Liver (tissue), 9 donors: Measurements from ENCODE around the gene THOP1. TPM values are rescaled to one million over a fixed set of nuclear protein-coding genes. Genes with fewer than 3 reads are reported as not detected.

Source experiments
- DNase-seq: peaks from one replicate; pipeline ENCODE4 v3.0.0-alpha.2; 2017; ENCODE audit warnings: low spot score
- H3K27ac ChIP-seq, 2 donors: one replicate each; pipeline ENCODE4 v1.7.0; 2013; ENCODE audit warnings: inconsistent platforms in 2 of 2, low read length in 2 of 2, control low read depth in 1 of 2, low read depth in 1 of 2, mild to moderate bottlenecking in 1 of 2
- H3K27me3 ChIP-seq, 4 donors: one replicate each; pipeline versions ENCODE4 v1.6.1 to v1.7.0; 2013; ENCODE audit warnings: low read length in 3 of 4, inconsistent platforms in 1 of 4, mild to moderate bottlenecking in 1 of 4, moderate library complexity in 1 of 4; ENCODE audit not compliant: control insufficient read depth in 4 of 4, insufficient read depth in 4 of 4
- H3K36me3 ChIP-seq, 4 donors: one replicate each; pipeline versions ENCODE4 v1.6.1 to v1.7.0; 2013; ENCODE audit warnings: low read length in 3 of 4, mild to moderate bottlenecking in 3 of 4, low read depth in 1 of 4, moderate library complexity in 1 of 4; ENCODE audit not compliant: control insufficient read depth in 4 of 4, insufficient read depth in 3 of 4
- H3K4me1 ChIP-seq, 4 donors: one replicate each; pipeline versions ENCODE4 v1.6.1 to v1.7.0; 2013; ENCODE audit warnings: low read length in 3 of 4, mild to moderate bottlenecking in 3 of 4, moderate library complexity in 1 of 4; ENCODE audit not compliant: control insufficient read depth in 4 of 4, insufficient read depth in 4 of 4
- H3K4me3 ChIP-seq, 3 donors: one replicate each; pipeline versions ENCODE4 v1.6.1 to v1.7.0; 2013; ENCODE audit warnings: low read length in 3 of 3, control low read depth in 1 of 3, low read depth in 1 of 3, mild to moderate bottlenecking in 1 of 3
- H3K9ac ChIP-seq, 2 donors: one replicate each; pipeline ENCODE4 v1.7.0; 2013; ENCODE audit warnings: low read length in 2 of 2, mild to moderate bottlenecking in 2 of 2, moderate library complexity in 2 of 2, control low read depth in 1 of 2, low read depth in 1 of 2
- H3K9me3 ChIP-seq, 4 donors: one replicate each; pipeline versions ENCODE4 v1.6.1 to v1.7.0; 2013; ENCODE audit warnings: low read length in 3 of 4; ENCODE audit not compliant: control insufficient read depth in 4 of 4
- CTCF ChIP-seq: fragments of 150-350 bp; IDR thresholded peaks from 2 replicates; pipeline ENCODE4 v1.5.1; 2017; ENCODE audit warnings: improper control_type of control experiment, low read depth, low read length; ENCODE audit not compliant: missing input control
- EGR1 ChIP-seq, 2 donors: IDR thresholded peaks; 2 replicates each; pipeline ENCODE4 v1.6.1; 2016 to 2018; ENCODE audit warnings: antibody characterized with exemption in 2 of 2, low read depth in 2 of 2
- FOXA1 ChIP-seq: IDR thresholded peaks from 2 replicates; pipeline ENCODE4 v1.6.1; 2016; ENCODE audit warnings: antibody characterized with exemption
- FOXA2 ChIP-seq: IDR thresholded peaks from 2 replicates; pipeline ENCODE4 v1.6.1; 2016; ENCODE audit warnings: antibody characterized with exemption
- GABPA ChIP-seq, 2 donors: IDR thresholded peaks in 1 of 2; conservative IDR thresholded peaks in 1 of 2; 2 replicates each; pipeline ENCODE4 v1.6.1; 2016; ENCODE audit warnings: antibody characterized with exemption in 2 of 2, mild to moderate bottlenecking in 1 of 2, moderate library complexity in 1 of 2
- HNF4A ChIP-seq, 2 donors: conservative IDR thresholded peaks; 2 replicates each; pipeline ENCODE4 v1.6.1; 2016; ENCODE audit warnings: antibody characterized with exemption in 2 of 2, mild to moderate bottlenecking in 2 of 2
- HNF4G ChIP-seq: IDR thresholded peaks from 2 replicates; pipeline ENCODE4 v1.6.1; 2016; ENCODE audit warnings: antibody characterized with exemption
- JUND ChIP-seq, 2 donors: IDR thresholded peaks; 2 replicates each; pipeline ENCODE4 v1.6.1; 2016; ENCODE audit warnings: antibody characterized with exemption in 2 of 2
- MAX ChIP-seq: IDR thresholded peaks from 2 replicates; pipeline ENCODE4 v1.6.1; 2016; ENCODE audit warnings: antibody characterized with exemption
- NR2F2 ChIP-seq: IDR thresholded peaks from 2 replicates; pipeline ENCODE4 v1.6.1; 2016; ENCODE audit warnings: antibody characterized with exemption
- RAD21 ChIP-seq, 2 donors: IDR thresholded peaks; 2 replicates each; pipeline ENCODE4 v1.6.1; 2016; ENCODE audit warnings: antibody characterized with exemption in 2 of 2, mild to moderate bottlenecking in 2 of 2
- RXRA ChIP-seq, 2 donors: IDR thresholded peaks; 2 replicates each; pipeline ENCODE4 v1.6.1; 2017 to 2018; ENCODE audit warnings: antibody characterized with exemption in 2 of 2, mild to moderate bottlenecking in 1 of 2
- TAF1 ChIP-seq: conservative IDR thresholded peaks from 2 replicates; pipeline ENCODE4 v1.6.1; 2016; ENCODE audit warnings: antibody characterized with exemption, mild to moderate bottlenecking
- YY1 ChIP-seq: IDR thresholded peaks from 2 replicates; pipeline ENCODE4 v1.6.1; 2016; ENCODE audit warnings: antibody characterized with exemption, mild to moderate bottlenecking
- WGBS: extraction: QIAGEN DNeasy Blood & Tissue Kit; methylation state at CpG from one replicate; pipeline ENCODE4 v1.1.7; 2013; 5-methylcytosine and 5-hydroxymethylcytosine counted together
- polyA plus RNA-seq, 2 donors: library from polyadenylated mRNA; stranded (reverse) in 1 of 2; unstranded in 1 of 2; fragments of 200-250 nt in 1 of 2; fragments of >200 nt in 1 of 2; fragmentation: Nextera tagmentation in 1 of 2; extraction: Ambion mirVana in 1 of 2; gene quantifications; one replicate each; pipeline versions ENCODE4 v1.2.1 to v1.2.3, GENCODE V29; 2013 to 2015
- total RNA-seq, 2 donors: library from RNA; depleted of rRNA; stranded (reverse); fragments of >200 nt; gene quantifications; one replicate each; pipeline ENCODE4 v1.2.3, GENCODE V29; 2014
- TF ChIP-seq, protein P1 (sequence below): IDR thresholded peaks from 2 replicates; pipeline ENCODE4 v1.6.1; 2016; ENCODE audit warnings: antibody characterized with exemption
- TF ChIP-seq, protein P2 (sequence below): IDR thresholded peaks from 2 replicates; pipeline ENCODE4 v1.6.1; 2016; ENCODE audit warnings: antibody characterized with exemption
- TF ChIP-seq, protein P3 (sequence below): IDR thresholded peaks from 2 replicates; pipeline ENCODE4 v1.6.1; 2016; ENCODE audit warnings: antibody characterized with exemption, mild to moderate bottlenecking
- donor health status: healthy.
- donor health status: healthy.
- donor health status: healthy.
- donor health status: healthy.
- donor health status: healthy.

Gene THOP1
- total and polyA plus RNA-seq, 4 donors: 39.1 to 56.2 (median 44.7) TPM

DNA sequence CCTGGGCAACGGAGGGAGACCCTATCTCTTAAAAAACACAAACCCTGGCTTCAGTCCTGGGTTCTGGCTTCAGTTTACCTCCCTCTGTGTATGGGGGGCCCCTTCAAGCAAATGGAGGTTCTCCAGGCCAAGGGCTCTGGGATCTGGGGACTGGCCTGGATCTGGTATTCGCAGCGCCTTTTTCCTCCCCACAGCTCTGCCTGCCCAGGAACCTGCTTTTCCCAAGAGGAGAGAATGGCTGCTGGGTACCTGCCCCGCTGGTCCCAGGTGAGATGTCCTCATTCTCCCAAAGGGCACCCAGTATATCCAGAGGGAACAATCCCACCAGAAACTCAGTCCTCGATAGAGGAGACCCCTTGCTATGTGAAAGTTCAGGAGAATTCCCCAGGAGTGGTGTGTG is 37.5 kb downstream of the THOP1 start:
- no peaks in the 10 kb centered on the region for H3K27me3 ChIP-seq
- no peak for DNase-seq
- WGBS: 96% methylated on average over 5 of the region's 5 CpGs
- peaks cover 0 to 12% (median 4%) of the 10 kb centered on the region in 4 donors for H3K4me1 ChIP-seq
- H3K27ac ChIP-seq: no peak overlapping the region
- no peak overlapping the region for H3K4me3 ChIP-seq
- H3K9me3 ChIP-seq: peaks cover 0 to 10% (median 9%) of the 10 kb centered on the region in 4 donors
- TF ChIP-seq MAX (no peak), HNF4G (no peak), RAD21 (IDR thresholded peaks at IDR 0.05) (no peak), HNF4A (conservative IDR thresholded peaks at IDR 0.05) (no peak), EGR1 (IDR thresholded peaks at IDR 0.05; ENCODE audit: low read depth in 2 of 2) (no peak), TAF1 (no peak), FOXA1 (no peak), NR2F2 (no peak), CTCF (no peak), YY1 (no peak), JUND (IDR thresholded peaks at IDR 0.05) (no peak), GABPA (IDR thresholded peaks at IDR 0.05 in 1 of 2, conservative IDR thresholded peaks at IDR 0.05 in 1 of 2) (no peak), RXRA (IDR thresholded peaks at IDR 0.05) (no peak), FOXA2 (no peak)
- TF ChIP-seq, protein P1, sequence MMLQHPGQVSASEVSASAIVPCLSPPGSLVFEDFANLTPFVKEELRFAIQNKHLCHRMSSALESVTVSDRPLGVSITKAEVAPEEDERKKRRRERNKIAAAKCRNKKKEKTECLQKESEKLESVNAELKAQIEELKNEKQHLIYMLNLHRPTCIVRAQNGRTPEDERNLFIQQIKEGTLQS: no peak
- TF ChIP-seq, protein P2, sequence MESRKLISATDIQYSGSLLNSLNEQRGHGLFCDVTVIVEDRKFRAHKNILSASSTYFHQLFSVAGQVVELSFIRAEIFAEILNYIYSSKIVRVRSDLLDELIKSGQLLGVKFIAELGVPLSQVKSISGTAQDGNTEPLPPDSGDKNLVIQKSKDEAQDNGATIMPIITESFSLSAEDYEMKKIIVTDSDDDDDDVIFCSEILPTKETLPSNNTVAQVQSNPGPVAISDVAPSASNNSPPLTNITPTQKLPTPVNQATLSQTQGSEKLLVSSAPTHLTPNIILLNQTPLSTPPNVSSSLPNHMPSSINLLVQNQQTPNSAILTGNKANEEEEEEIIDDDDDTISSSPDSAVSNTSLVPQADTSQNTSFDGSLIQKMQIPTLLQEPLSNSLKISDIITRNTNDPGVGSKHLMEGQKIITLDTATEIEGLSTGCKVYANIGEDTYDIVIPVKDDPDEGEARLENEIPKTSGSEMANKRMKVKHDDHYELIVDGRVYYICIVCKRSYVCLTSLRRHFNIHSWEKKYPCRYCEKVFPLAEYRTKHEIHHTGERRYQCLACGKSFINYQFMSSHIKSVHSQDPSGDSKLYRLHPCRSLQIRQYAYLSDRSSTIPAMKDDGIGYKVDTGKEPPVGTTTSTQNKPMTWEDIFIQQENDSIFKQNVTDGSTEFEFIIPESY: no peak
- TF ChIP-seq, protein P3, sequence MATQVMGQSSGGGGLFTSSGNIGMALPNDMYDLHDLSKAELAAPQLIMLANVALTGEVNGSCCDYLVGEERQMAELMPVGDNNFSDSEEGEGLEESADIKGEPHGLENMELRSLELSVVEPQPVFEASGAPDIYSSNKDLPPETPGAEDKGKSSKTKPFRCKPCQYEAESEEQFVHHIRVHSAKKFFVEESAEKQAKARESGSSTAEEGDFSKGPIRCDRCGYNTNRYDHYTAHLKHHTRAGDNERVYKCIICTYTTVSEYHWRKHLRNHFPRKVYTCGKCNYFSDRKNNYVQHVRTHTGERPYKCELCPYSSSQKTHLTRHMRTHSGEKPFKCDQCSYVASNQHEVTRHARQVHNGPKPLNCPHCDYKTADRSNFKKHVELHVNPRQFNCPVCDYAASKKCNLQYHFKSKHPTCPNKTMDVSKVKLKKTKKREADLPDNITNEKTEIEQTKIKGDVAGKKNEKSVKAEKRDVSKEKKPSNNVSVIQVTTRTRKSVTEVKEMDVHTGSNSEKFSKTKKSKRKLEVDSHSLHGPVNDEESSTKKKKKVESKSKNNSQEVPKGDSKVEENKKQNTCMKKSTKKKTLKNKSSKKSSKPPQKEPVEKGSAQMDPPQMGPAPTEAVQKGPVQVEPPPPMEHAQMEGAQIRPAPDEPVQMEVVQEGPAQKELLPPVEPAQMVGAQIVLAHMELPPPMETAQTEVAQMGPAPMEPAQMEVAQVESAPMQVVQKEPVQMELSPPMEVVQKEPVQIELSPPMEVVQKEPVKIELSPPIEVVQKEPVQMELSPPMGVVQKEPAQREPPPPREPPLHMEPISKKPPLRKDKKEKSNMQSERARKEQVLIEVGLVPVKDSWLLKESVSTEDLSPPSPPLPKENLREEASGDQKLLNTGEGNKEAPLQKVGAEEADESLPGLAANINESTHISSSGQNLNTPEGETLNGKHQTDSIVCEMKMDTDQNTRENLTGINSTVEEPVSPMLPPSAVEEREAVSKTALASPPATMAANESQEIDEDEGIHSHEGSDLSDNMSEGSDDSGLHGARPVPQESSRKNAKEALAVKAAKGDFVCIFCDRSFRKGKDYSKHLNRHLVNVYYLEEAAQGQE: no peak
- H3K9ac ChIP-seq: no peak overlapping the region
- peaks cover 0 to 29% (median 12%) of the 10 kb centered on the region in 4 donors for H3K36me3 ChIP-seq
